Neural cell (in vitro differentiated cells): ENCODE measurements around the gene ZNF486.

Source experiments
- EP300 ChIP-seq: fragments of 450-650 bp; conservative IDR thresholded peaks from 2 replicates; pipeline ENCODE4 v1.6.1; 2014; ENCODE audit warnings: antibody characterized with exemption, mild to moderate bottlenecking, moderate library complexity; ENCODE audit not compliant: poor library complexity, severe bottlenecking
- EZH2 ChIP-seq: fragments of 200-600, 300-800 bp; shearing (Covaris generic), sonication (generic); IDR thresholded peaks from 2 replicates; pipeline ENCODE4 v1.6.1; 2014; ENCODE audit warnings: antibody characterized with exemption, low read length, borderline replicate concordance, mild to moderate bottlenecking; ENCODE audit not compliant: insufficient read depth, poor library complexity, severe bottlenecking
- RAD21 ChIP-seq: fragments of 450-650 bp; conservative IDR thresholded peaks from 2 replicates; pipeline ENCODE4 v1.6.1; 2014; ENCODE audit warnings: antibody characterized with exemption, mild to moderate bottlenecking, moderate library complexity
- TF ChIP-seq, protein P1 (sequence below): fragments of 450-650 bp; IDR thresholded peaks from 2 replicates; pipeline ENCODE4 v1.5.1; 2014; ENCODE audit warnings: antibody characterized with exemption, mild to moderate bottlenecking, moderate library complexity; ENCODE audit not compliant: poor library complexity, severe bottlenecking

DNA sequence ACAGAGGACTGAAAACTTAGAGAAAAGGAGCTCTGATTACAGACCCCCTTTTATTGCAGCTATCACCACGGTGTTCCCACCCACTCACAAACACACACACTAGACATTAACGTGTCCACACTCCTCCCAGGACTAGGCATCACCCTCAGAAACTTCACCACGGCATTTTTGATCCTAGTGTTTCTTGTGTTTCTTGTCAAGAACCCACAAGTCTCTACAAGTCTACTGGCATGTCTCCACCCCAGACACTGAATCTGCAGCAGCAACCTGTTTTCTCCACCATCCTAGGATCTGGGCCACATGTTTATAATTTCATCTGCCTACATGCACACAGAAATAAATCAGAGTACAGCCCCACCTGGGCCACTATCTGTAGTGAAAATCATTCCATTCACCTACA, 4.3 kb downstream of the ZNF486 start:
- TF ChIP-seq, protein P1, sequence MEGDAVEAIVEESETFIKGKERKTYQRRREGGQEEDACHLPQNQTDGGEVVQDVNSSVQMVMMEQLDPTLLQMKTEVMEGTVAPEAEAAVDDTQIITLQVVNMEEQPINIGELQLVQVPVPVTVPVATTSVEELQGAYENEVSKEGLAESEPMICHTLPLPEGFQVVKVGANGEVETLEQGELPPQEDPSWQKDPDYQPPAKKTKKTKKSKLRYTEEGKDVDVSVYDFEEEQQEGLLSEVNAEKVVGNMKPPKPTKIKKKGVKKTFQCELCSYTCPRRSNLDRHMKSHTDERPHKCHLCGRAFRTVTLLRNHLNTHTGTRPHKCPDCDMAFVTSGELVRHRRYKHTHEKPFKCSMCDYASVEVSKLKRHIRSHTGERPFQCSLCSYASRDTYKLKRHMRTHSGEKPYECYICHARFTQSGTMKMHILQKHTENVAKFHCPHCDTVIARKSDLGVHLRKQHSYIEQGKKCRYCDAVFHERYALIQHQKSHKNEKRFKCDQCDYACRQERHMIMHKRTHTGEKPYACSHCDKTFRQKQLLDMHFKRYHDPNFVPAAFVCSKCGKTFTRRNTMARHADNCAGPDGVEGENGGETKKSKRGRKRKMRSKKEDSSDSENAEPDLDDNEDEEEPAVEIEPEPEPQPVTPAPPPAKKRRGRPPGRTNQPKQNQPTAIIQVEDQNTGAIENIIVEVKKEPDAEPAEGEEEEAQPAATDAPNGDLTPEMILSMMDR = no peak
- no peak for TF ChIP-seq EZH2
- no peak for TF ChIP-seq RAD21
- TF ChIP-seq EP300 = no peak
